Measurements from ENCODE around the gene BLOC1S6.

Gene BLOC1S6

DNA sequence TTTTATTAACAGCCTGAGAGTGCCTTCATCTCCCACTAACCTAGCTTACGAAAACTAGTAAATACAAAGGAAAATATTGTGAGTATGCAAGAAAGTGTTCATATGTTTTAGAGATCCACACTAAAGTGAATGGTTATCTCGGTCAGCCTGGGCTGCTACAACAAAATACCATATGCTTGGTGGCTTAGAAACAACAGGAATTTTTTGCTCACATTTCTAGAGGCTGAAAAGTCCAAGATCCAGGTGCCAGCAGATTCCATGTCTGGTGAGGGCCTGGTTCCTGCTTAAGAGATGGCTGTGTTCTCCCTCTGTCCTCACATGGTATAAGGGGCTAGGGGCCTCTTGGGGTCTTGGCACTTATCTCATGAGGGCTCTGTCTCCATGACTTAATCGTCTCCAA is 44.1 kb upstream of the BLOC1S6 start:
- H3K79me2 ChIP-seq (ENCODE audit: low read length), result no peaks in the 10 kb centered on the region
- H3K27ac ChIP-seq (ENCODE audit: low read length), result no peak overlapping the region
- no peaks in the 10 kb centered on the region for H3F3A ChIP-seq (ENCODE audit: insufficient read depth, low read length)
- no peak overlapping the region for H3K9ac ChIP-seq (ENCODE audit: low read length)
- no peak overlapping the region for H3K4me2 ChIP-seq (ENCODE audit: low read depth, low read length)
- H3K4me3 ChIP-seq (ENCODE audit: low read length), result no peak overlapping the region
- no peaks in the 10 kb centered on the region for H3K4me1 ChIP-seq (ENCODE audit: low read length)
- H3K27me3 ChIP-seq (replicated peaks; ENCODE audit: insufficient read depth, low read length), result no peaks in the 10 kb centered on the region
- no peak for DNase-seq
- no peaks in the 10 kb centered on the region for H3K36me3 ChIP-seq (replicated peaks; ENCODE audit: insufficient read depth, low read length)
- H2AFZ ChIP-seq (ENCODE audit: low read length), result no peak overlapping the region
- H3K9me2 ChIP-seq (replicated peaks; ENCODE audit: insufficient read depth, low read length), result no peaks in the 10 kb centered on the region
- H4K20me1 ChIP-seq (ENCODE audit: insufficient read depth, low read length), result no peaks in the 10 kb centered on the region
- no peaks in the 10 kb centered on the region for H3K9me3 ChIP-seq (replicated peaks; ENCODE audit: insufficient read depth, low read length)
- TF ChIP-seq, protein P1, sequence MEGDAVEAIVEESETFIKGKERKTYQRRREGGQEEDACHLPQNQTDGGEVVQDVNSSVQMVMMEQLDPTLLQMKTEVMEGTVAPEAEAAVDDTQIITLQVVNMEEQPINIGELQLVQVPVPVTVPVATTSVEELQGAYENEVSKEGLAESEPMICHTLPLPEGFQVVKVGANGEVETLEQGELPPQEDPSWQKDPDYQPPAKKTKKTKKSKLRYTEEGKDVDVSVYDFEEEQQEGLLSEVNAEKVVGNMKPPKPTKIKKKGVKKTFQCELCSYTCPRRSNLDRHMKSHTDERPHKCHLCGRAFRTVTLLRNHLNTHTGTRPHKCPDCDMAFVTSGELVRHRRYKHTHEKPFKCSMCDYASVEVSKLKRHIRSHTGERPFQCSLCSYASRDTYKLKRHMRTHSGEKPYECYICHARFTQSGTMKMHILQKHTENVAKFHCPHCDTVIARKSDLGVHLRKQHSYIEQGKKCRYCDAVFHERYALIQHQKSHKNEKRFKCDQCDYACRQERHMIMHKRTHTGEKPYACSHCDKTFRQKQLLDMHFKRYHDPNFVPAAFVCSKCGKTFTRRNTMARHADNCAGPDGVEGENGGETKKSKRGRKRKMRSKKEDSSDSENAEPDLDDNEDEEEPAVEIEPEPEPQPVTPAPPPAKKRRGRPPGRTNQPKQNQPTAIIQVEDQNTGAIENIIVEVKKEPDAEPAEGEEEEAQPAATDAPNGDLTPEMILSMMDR (IDR thresholded peaks at IDR 0.05; ENCODE audit: low read length), result no peak
- no peak for TF ChIP-seq EZH2 (optimal IDR thresholded peaks at IDR 0.05; ENCODE audit: low read depth, low read length)
- no peak for TF ChIP-seq EZH2phosphoT487 (IDR thresholded peaks at IDR 0.05; ENCODE audit: low read length)

DNA sequence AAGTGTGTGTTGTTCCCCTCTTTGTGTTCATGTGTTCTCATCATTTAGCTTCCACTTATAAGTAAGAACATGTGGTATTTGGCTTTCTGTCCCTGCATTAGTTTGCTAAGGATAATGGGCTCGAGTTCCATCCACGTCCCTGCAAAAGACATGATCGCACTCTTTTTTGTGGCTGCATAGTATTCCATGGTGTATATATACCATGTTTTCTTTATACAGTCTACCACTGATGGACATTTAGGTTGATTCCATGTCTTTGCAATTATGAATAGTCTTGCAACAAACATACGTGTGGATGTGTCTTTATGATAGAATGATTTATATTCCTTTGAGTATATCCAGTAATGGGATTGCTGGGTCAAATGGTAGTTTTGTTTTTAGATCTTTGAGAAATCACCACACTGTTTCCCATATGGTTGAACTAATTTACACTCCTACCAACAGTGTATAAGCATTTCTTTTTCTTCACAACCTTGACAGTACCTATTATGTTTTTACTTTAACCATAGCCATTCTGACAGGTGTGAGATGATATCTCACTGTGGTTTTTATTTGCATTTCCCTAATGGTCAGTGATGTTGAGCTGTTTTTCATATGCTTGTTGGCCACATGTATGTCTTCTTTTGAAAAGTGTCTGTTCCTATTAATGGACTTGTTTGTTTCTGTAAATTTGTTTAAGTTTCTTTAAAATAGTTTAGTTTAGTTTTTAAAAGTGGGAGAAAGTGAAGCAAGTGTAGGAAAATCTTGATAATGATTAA is 42.7 kb upstream of the BLOC1S6 start:
- Histone ChIP-seq H3K9me2 (replicated peaks; ENCODE audit: insufficient read depth, low read length) (no peaks in the 10 kb centered on the region), H3K4me3 (ENCODE audit: low read length) (no peak overlapping the region), H3K79me2 (ENCODE audit: low read length) (no peaks in the 10 kb centered on the region), H3F3A (ENCODE audit: insufficient read depth, low read length) (no peaks in the 10 kb centered on the region), H3K27ac (ENCODE audit: low read length) (no peak overlapping the region), H2AFZ (ENCODE audit: low read length) (no peak overlapping the region), H3K27me3 (replicated peaks; ENCODE audit: insufficient read depth, low read length) (no peaks in the 10 kb centered on the region), H3K4me1 (ENCODE audit: low read length) (no peaks in the 10 kb centered on the region), H3K9ac (ENCODE audit: low read length) (no peak overlapping the region), H4K20me1 (ENCODE audit: insufficient read depth, low read length) (no peaks in the 10 kb centered on the region), H3K4me2 (ENCODE audit: low read depth, low read length) (no peak overlapping the region), H3K9me3 (replicated peaks; ENCODE audit: insufficient read depth, low read length) (no peaks in the 10 kb centered on the region), H3K36me3 (replicated peaks; ENCODE audit: insufficient read depth, low read length) (no peaks in the 10 kb centered on the region)
- DNase-seq, result no peak
- TF ChIP-seq EZH2phosphoT487 (IDR thresholded peaks at IDR 0.05; ENCODE audit: low read length), result no peak
- TF ChIP-seq EZH2 (optimal IDR thresholded peaks at IDR 0.05; ENCODE audit: low read depth, low read length), result no peak
- TF ChIP-seq, protein P1 (IDR thresholded peaks at IDR 0.05; ENCODE audit: low read length), result no peak

DNA sequence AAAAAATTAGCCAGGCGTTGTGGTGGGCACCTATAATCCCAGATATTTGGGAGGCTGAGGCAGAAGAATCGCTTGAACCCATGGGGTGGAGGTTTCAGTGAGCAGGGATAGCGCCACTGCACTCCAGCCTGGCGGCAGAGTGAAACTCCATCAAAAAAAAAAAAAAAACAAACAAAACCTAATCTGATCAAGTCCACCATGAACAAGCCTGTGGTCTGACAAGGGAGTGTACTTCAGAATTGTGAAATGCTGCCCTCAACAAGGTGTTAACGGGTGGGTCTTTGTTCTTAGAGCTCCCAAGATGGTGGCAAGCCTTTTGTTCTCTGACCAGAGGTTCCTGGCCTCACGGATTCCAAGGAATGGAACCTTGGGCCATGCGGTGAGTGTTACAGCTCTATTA is 40.4 kb upstream of the BLOC1S6 start:
- no peak overlapping the region for H3K4me3 ChIP-seq (ENCODE audit: low read length)
- H3K9ac ChIP-seq (ENCODE audit: low read length), result no peak overlapping the region
- no peaks in the 10 kb centered on the region for H3K36me3 ChIP-seq (replicated peaks; ENCODE audit: insufficient read depth, low read length)
- no peaks in the 10 kb centered on the region for H3K27me3 ChIP-seq (replicated peaks; ENCODE audit: insufficient read depth, low read length)
- no peak overlapping the region for H3K27ac ChIP-seq (ENCODE audit: low read length)
- H3K9me3 ChIP-seq (replicated peaks; ENCODE audit: insufficient read depth, low read length), result no peaks in the 10 kb centered on the region
- no peaks in the 10 kb centered on the region for H4K20me1 ChIP-seq (ENCODE audit: insufficient read depth, low read length)
- H3K4me1 ChIP-seq (ENCODE audit: low read length), result no peaks in the 10 kb centered on the region
- no peak for DNase-seq
- TF ChIP-seq EZH2 (optimal IDR thresholded peaks at IDR 0.05; ENCODE audit: low read depth, low read length), result no peak
- no peak for TF ChIP-seq EZH2phosphoT487 (IDR thresholded peaks at IDR 0.05; ENCODE audit: low read length)
- TF ChIP-seq, protein P1 (IDR thresholded peaks at IDR 0.05; ENCODE audit: low read length), result no peak
- H3F3A ChIP-seq (ENCODE audit: insufficient read depth, low read length), result no peaks in the 10 kb centered on the region
- H3K9me2 ChIP-seq (replicated peaks; ENCODE audit: insufficient read depth, low read length), result no peaks in the 10 kb centered on the region
- no peak overlapping the region for H2AFZ ChIP-seq (ENCODE audit: low read length)
- no peaks in the 10 kb centered on the region for H3K79me2 ChIP-seq (ENCODE audit: low read length)
- H3K4me2 ChIP-seq (ENCODE audit: low read depth, low read length), result no peak overlapping the region

All from MM.1S (cell line).